Forelimb muscle (tissue), 1 donor: ENCODE results near the gene UBAP2L. TPM values are rescaled to one million over a fixed set of nuclear protein-coding genes. Genes with fewer than 3 reads are reported as not detected.
"Not testable (repeated sequence)": the region's sequence is repeated elsewhere in the genome, so short reads cannot be mapped to it uniquely, and the experiment has no call there.

Experiments
- DNase-seq: peaks from one replicate; pipeline ENCODE4 v3.0.0-alpha.2; 2013; ENCODE audit warnings: low read depth
- polyA plus RNA-seq: library from polyadenylated mRNA; unstranded; fragments of 120-200 nt; gene quantifications from one replicate; pipeline ENCODE4 v1.2.1, GENCODE V29; 2013; ENCODE audit not compliant: insufficient read length

Gene UBAP2L
- polyA plus RNA-seq, 1 donor, result 97.8 TPM

- no peak for DNase-seq
These were observed 19.6 kb downstream of the UBAP2L start for GRCh38 chr1:154240294-154240833.

GRCh38 chr1:154241703-154242351 lies 21.1 kb downstream of the UBAP2L start:
- DNase-seq, result no peak

GRCh38 chr1:154253671-154254070 lies 32.9 kb downstream of the UBAP2L start:
- no peak for DNase-seq

DNA sequence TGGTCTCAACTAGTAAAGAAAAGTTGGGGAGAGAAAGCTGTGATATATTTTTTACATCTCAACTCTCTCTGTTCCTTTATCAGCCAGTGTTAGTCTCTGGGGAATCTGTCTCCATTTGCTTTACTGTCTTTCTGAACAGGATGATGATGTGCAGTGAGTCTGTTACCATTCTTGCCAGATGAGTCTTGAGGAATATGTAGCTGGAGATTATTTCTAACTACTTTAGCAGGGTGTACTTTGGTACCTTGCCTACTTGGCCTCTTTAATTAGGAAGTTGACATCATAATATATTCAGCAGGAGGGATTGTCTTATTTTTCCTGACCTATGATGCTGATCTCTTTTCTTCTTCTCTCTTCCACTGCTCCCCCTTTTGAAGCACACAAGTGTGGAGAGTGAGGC lies 35.9 kb downstream of the UBAP2L start:
- no peak for DNase-seq

GRCh38 chr1:154258784-154259183 lies 38.0 kb downstream of the UBAP2L start:
- no peak for DNase-seq

GRCh38 chr1:154260127-154260526 lies 39.4 kb downstream of the UBAP2L start:
- DNase-seq, result no peak

- DNase-seq, result no peak
These were observed 42.9 kb downstream of the UBAP2L start for GRCh38 chr1:154263465-154264332.

DNA sequence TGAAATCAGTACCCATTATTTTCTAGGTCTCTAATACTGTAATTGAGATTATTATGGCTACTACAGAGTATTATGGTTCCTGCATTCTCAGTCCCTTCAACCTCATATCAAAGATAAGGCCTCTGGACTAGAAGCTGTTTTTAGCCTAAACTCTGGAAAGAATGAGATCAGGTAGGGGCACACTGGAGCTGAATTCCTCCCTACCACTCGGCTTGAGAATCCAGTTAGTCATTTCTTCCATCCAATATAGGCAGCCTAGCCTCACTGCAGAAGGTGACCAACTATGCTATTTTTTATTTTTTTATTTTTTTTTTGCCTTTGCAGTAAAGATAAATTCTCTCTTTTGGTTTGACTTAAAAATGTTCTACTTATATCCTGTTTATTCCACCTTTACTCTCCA lies 43.7 kb downstream of the UBAP2L start:
- no peak for DNase-seq

DNA sequence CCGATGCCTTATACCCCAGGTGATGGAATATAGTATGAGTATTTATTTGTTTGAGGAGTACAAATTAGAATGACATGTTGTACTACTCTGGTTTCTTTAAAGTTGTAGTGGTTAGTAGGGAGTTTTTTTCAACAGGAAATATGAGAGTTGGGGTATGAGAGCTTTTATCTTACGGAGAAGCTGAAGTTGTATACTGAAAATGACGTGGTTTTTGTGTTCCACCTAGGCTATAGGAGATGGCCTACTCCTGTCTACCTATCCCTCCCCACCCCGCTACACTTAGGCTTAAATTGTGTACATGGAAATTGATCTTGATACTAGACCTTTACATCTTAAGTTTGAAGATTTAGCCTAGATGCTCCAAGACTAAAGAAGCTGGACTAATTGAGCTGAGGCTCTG lies 44.8 kb downstream of the UBAP2L start:
- DNase-seq, result no peak

DNA sequence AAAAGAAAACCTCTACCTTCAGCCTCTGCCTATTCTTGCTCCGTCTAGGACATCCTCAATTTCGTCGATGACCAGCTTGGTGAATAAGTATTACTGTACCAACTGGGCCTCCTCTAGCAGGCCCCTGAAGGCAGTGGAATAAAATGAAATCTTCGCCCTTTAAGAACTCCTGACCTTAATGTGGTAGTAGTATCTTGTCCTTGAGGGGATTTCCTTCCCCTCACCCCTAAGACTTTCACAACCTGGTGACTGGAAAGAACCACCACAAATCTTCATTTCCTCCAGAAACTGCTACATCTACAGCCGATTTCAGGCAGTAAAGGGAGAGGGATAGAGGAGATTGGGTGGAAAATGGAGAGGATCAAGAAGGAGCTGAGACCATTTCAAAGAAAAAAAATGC lies 50.1 kb downstream of the UBAP2L start:
- DNase-seq, result no peak

DNA sequence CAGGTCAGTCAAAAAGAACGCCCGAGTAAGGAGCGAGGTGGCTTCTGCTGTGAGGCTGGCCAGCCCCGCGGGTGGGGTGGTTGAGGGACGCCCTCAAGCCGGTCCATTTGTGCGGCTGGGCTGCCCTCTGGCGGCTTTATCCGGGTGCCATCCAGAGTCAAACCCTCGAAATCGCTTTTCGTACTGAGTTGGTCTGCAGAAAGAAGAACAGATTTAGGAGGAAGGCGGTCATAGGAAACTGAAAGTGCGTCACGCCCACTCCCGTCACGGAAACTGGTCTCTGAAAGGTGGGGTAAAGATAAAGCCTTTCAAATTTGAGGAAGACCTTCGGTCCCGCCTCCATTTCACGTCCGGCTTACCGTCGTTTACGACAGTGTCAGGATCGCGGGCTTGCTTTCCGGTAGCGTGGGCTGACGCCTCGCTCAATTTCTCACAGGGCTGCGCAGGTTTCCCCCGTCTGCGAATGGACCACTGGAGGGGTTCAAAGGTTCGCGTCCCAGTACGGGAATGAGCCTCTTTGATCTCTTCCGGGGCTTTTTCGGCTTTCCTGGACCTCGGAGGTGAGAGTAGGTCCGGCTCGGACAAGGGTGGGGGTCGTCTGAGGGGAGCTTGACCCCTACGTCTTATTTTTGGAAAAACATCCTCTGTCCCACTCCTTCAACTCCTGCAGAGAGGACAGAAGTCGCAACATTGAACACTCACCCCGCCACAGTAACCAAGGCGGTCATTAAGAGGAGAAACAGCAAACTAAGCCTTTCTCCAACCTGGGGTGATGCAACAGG lies 51.7 kb downstream of the UBAP2L start, which contains the start of gene HAX1:
Gene HAX1 (plus strand): TSS at position 413 of the 782 bp plus-strand sequence. CDS start 95 bp downstream, at position 508.
- peak; percentile 96 for DNase-seq

DNA sequence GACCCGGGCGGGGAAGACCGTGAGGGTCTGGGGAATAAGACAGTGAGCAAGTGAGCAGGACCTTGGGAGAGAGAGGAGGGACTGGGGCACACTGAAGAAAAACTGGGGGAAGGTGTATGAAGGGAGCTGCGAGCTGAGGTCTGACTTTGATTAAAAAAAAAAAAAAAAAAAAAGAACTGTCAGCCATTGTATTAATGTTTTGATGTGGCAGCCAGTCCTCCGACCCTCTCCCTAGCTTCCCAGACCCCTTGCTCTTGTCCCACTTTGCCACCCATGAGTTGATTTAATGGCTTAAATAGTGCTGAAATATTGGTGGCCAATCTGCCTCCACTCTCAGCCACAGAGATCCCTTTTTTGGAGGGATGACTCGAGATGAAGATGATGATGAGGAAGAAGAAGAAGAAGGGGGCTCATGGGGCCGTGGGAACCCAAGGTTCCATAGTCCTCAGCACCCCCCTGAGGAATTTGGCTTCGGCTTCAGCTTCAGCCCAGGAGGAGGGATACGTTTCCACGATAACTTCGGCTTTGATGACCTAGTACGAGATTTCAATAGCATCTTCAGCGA lies 52.3 kb downstream of the UBAP2L start:
- no peak for DNase-seq

DNA sequence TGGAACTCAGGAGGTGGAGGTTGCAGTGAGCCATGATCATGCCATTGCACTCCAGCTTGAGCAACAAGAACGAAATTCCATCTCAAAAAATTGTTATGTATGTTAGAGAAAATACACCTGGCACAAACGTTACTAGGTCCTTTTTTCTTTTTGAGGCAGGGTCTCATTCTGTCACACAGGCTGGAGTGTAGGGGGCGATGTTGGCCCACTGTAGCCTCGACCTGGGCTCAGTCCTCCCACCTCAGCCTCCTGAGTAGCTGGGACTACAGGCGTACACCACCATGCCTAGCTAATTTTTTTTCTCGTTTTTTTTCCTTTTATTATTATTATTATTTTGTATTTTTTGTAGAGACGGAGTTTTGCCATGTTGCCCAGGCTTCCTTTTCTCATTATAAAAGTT lies 56.0 kb downstream of the UBAP2L start:
- no peak for DNase-seq

DNA sequence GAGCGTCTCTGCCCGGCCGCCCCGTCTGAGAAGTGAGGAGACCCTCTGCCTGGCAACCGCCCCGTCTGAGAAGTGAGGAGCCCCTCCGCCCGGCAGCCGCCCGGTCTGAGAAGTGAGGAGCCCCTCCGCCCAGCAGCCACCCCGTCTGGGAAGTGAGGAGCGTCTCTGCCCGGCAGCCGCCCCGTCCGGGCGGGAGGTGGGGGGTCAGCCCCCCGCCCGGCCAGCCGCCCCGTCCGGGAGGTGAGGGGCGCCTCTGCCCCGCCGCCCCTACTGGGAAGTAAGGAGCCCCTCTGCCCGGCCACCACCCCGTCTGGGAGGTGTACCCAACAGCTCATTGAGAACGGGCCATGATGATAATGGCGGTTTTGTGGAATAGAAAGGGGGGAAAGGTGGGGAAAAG lies 66.8 kb downstream of the UBAP2L start:
- not testable (repeated sequence) for DNase-seq

DNA sequence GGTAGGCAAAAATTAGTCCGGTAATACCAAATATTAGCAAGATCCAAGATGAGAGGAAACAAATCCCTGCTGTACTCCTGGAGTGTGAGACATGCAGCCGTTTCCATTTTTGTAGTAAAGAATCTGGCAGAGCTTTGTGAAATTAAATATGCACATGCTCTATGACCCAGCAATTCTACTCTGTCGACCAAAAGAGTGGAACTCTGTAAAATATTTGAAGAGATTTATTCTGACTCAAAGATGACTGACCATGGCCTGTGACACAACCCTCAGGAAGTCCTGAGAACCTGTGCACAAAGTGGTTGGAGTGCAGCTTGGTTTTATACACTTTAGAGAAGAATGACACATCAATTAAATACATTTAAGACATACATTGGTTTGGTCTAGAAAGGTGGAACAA lies 67.9 kb downstream of the UBAP2L start:
- no peak for DNase-seq

GRCh38 chr1:154290921-154291320 lies 70.2 kb downstream of the UBAP2L start:
- no peak for DNase-seq

GRCh38 chr1:154295408-154296235 lies 74.9 kb downstream of the UBAP2L start:
- DNase-seq, result no peak

- no peak for DNase-seq
These were observed 80.8 kb downstream of the UBAP2L start for GRCh38 chr1:154301582-154301981.

DNA sequence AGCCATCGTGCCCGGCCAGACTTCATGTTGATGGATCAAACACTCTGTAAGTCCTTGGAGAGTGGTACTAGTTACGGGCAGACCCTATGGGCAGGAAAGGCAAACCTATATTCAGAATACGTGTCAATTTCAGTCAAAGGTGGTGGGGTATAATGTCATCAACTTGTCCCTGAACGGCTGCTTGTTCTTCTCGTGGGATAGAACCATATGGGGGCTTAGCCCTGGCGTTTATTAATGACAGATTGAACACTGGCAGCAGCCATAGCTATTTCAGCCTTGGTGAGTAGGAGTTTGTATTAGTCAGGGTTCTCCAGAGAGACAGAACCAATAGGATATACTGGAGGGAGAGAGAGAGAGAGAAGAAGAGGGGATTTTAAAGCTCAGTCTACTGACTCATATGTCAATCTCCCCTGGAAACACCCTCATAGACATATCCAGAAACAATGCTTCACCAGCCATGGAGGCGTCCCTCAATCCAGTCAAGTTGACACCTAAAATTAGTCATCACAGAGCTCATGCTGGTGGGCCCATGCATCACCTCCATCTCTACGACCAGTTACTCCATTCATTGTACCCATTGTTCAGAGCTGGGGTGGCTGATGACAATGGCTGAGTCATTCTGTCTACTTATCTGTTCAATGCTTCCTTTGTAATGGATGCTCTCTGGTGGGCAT lies 84.0 kb downstream of the UBAP2L start:
- DNase-seq, result no peak

DNA sequence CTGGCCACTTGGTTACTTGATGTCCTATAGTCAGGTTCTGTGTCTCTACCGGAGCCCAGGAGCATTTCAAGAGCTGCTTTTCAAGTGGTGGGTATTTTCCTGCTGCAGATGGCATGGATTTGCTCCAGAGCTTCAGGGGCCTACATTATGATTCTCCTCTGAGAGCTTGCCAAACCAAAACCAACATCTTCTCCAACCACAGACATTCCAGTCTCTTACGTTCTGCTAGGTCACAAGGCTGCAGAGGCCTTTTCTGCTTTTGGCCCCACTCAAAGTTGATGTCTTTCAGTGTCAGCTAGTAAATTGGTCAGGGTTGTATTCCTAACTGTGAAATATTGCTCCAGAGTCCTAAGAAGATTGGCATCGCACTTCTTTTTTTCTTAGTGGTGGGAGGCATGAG lies 85.4 kb downstream of the UBAP2L start:
- no peak for DNase-seq
